Measurements from ENCODE around the gene IRX3.
"Not testable (repeated sequence)": the region's sequence is repeated elsewhere in the genome, so short reads cannot be mapped to it uniquely, and the experiment has no call there.

The IRX3 gene

GRCh38 chr16:54273566-54273965 lies 13.0 kb downstream of the IRX3 start:
- DNase-seq: no peak

- no peak for DNase-seq
Measured at GRCh38 chr16:54270711-54271110, 15.9 kb downstream of the IRX3 start.

DNA sequence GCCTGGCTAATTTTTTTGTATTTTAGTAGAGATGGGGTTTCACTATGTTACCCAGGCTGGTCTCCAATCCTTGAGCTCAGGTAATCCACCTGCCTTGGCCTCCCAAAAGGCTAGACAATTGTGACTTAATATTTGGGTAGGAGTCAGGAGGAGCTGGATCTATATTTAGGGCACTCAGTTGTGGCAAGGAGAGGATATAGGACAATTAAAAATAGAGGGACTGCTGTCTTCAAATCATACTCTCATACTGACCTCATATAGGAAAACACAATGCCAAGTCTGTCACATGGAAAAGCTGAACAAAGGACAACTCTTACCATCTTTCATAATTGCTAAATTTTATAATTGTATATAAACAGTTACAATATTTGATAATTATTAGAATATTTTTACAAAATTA lies 17.1 kb downstream of the IRX3 start:
- no peak for DNase-seq

GRCh38 chr16:54268766-54269165 lies 17.8 kb downstream of the IRX3 start:
- no peak for DNase-seq

GRCh38 chr16:54268340-54268739 lies 18.2 kb downstream of the IRX3 start:
- no peak for DNase-seq

DNA sequence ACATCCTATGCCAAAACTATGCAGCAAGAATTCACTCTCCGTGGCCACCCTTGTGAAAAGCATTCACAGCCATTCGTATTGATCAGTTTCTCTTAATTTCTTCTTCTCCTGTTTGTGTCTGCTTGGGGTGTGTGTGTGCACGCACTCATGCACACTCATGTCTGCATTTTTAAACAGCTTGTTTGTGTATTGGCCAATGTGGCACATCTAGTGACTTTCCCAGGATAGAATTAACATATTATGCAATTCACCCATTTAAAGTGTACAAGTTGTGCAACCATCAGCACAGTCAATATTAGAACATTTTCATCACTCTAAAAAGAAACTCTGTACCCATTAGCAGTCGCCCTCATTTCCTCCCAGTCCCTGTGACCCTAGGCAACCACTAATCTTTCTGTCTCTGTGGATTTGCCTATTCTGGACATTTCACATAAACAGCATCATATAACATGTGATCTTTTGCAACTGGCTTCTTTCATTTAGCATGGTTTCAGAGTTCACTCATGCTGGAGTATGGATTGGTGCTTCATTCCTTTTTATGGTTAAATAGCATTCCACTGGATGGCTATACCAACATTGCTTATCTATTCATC lies 20.1 kb downstream of the IRX3 start:
- DNase-seq: peak; percentile 37

DNA sequence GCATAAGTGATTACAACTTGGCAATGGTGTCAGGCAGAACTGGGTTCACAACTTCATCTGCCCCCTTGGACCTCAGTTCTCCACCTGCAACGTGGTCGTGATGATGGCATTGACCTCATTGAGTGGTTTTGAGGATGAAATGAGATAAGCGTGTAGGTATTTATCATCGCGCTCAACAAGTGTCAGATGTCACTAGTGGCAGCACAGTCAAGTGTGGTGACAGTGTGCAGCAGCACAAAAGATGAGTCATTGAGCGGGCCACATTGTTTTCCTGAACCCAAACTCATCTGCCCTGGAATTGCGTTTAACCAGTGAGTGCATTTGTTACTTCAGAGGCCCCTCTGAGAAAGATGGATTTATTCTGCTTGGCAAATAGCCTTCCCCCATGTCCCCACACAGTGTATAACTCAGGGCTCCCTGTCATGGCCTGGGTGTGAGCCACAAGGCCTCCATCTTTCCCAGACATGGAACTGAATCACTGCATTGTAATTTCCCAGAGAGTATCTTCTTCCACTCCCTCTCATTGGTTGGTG lies 20.9 kb downstream of the IRX3 start:
- DNase-seq: no peak

DNA sequence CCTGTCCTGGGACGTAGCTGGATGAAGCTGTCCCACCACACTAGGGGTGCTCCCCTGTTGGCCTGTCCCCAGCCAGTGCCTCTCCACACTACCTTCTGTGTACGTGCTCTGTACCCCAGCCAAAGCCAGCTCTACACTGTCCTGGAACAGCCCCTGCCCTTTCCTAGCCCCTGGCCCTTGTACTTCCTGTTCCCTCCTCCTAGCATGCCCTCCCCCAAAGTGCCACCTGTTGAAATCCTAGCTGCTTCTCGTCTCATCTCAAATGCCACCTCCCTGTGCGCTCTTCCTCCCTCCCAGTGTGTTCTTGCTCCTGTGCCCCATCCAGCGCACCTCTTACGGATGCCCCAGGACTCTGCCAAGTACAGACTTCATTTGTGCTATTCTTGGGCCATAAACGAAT lies 33.5 kb downstream of the IRX3 start:
- DNase-seq: no peak

DNA sequence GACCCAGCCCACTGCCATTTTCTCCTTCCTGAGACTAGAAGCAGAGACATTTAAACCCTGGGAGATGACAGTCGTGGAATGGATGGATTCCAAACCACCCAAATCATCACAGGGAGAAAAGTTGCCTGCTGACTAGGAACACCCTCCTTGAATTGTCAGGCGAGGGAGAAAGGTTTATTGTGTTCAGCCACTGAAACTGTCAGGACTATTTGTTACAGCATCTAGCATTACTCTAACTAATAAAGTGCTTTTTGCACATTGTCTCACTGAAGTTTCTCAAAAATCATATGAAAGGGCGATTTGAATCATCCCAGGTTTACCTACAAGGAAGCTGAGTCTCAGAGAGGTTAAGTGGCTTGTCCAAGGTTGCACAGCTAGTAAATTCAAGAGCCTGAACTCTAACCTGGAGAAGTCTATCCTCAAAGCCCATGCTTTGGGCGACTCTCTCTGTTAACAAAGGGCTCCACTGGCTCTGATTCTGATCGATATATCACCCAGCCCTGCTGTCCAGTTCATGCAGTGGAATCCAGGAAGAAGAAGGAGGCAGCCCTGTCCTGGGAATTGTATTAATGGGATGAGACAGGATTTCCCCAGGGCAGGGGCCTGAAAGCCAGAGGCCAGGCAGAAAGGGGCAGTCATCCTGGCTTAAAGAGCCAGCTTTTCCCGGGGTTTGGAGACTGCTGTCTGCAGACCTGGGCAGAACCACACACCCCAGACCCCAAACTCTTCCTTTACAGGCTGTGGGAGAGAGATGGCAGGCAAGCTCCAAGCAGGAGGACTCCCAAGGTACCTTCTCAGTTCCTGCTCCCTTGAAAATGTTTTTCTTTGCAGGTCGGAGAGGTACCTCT lies 37.5 kb downstream of the IRX3 start:
- DNase-seq: no peak

DNA sequence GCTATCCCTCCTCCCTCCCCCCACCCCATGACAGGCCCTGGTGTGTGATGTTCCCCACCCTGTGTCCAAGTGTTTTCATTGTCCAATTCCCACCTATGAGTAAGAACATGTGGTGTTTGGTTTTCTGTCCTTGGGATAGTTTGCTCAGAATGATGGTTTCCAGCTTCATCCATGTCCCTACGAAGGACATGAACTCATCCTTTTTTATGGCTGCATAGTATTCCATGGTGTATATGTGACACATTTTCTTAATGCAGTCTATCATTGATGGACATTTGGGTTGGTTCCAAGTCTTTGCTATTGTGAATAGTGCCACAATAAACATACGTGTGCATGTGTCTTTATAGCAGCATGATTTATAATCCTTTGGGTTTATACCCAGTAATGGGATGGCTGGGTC lies 38.9 kb downstream of the IRX3 start:
- DNase-seq: not testable (repeated sequence)

- DNase-seq: no peak
Measured at GRCh38 chr16:54246454-54246821, 40.1 kb downstream of the IRX3 start.

- DNase-seq: peak; percentile 5
Measured at GRCh38 chr16:54245788-54246453, 40.7 kb downstream of the IRX3 start.

GRCh38 chr16:54244061-54244886 lies 42.3 kb downstream of the IRX3 start:
- peak; percentile 63 for DNase-seq

- DNase-seq: no peak
Measured at GRCh38 chr16:54243202-54243601, 43.4 kb downstream of the IRX3 start.

DNA sequence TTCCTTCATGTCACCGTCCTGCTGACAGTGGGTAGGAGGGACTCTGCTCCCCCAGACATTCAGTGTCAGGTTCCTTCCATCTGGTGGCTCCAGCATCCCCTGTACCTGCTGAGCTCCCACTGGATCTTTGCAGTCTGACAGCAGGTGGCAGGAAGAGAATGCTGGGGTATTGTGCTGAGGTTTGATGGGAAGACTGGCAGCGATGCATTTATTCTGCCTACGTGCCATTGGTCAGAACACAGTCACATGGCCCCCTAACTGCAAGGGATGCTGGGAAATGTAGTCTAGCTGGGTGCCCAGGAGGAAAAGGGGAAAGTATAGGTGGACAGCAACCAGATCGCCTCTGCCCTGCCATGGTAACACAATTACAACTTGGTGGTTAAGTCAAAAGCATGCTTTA lies 44.4 kb downstream of the IRX3 start:
- DNase-seq: peak; percentile 15

GRCh38 chr16:54241525-54241924 lies 45.1 kb downstream of the IRX3 start:
- no peak for DNase-seq

- no peak for DNase-seq
Measured at GRCh38 chr16:54240271-54241129, 46.1 kb downstream of the IRX3 start.

GRCh38 chr16:54239456-54239855 lies 47.1 kb downstream of the IRX3 start:
- no peak for DNase-seq

DNA sequence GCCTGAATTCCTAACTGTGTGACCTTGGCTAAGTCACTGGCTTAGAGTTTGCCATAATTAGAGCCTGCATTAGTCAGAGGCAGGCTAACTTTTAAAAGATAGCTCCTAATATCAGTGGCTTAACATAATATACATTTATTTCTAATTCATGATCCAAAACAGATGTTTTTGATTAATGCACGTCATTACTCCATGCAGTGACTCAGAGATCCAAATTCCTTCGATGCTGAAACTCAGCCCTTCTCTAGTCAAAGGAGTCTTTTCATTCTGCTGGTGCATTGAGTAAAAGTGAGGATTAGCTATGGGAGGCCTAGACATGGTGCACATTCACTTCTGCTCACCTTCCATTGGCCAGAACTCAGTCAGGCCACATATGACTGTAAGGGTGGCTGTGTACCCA lies 49.8 kb downstream of the IRX3 start:
- no peak for DNase-seq

DNA sequence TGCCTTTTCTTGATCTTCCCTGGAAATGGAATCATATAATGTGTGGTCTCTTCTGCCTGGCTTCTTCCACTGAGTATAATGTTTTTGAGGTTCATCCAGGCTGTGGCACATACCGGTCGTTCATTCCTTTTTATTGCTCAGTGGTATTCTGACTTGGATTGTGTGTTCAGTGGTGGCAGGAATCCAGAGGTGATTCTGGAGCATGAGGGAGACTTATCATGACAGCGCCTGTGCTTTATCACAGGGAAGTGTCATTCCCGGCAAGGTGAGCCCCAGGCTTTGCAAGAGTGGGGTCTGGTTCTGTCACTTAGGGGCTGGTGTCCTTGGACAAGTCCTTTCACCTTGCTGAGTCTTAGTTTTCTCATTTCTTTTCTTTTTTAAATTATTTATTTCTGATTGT lies 53.0 kb downstream of the IRX3 start:
- no peak for DNase-seq
